K562 (cell line): Measurements from ENCODE around the gene SEC14L2. TPM values are rescaled to one million over a fixed set of nuclear protein-coding genes. Genes with fewer than 3 reads are reported as not detected.

Experiments used
- ATF4 ChIP-seq: fragments of 450-650 bp; formaldehyde crosslinking; IDR thresholded peaks from 2 replicates; pipeline ENCODE4 v1.4.0; 2022; ENCODE audit warnings: mild to moderate bottlenecking, moderate library complexity
- CREB5 ChIP-seq: fragments of 250-450 bp; sonication (Bioruptor Pico); IDR thresholded peaks from 2 replicates; pipeline ENCODE4 v1.5.0; 2020; ENCODE audit warnings: mild to moderate bottlenecking
- CREM ChIP-seq: IDR thresholded peaks from 2 replicates; pipeline ENCODE4 v1.6.1; 2014; ENCODE audit warnings: antibody characterized with exemption, low read depth
- DNMT1 ChIP-seq: fragments of 450-650 bp; IDR thresholded peaks from 2 replicates; pipeline ENCODE4 v1.6.1; 2016; ENCODE audit warnings: antibody characterized with exemption, mild to moderate bottlenecking
- EP300 ChIP-seq: IDR thresholded peaks from 2 replicates; pipeline ENCODE4 v1.6.1; 2012; ENCODE audit warnings: low read length, improper control_type of control experiment
- EP400 ChIP-seq: fragments of 450-650 bp; IDR thresholded peaks from 2 replicates; pipeline ENCODE4 v1.6.1; 2017; ENCODE audit warnings: antibody characterized with exemption, mild to moderate bottlenecking, moderate library complexity
- ERF ChIP-seq: fragments of 450-650 bp; formaldehyde crosslinking; IDR thresholded peaks from 2 replicates; pipeline ENCODE4 v1.4.0; 2020; ENCODE audit warnings: mild to moderate bottlenecking, mixed read lengths
- FOXK1 ChIP-seq: sonication (generic); formaldehyde crosslinking; IDR thresholded peaks from 2 replicates; pipeline ENCODE4 v1.8.0; 2022; ENCODE audit warnings: missing genetic modification reagents, mild to moderate bottlenecking, borderline replicate concordance
- JUNB ChIP-seq: fragments of 450-650 bp; formaldehyde crosslinking; conservative IDR thresholded peaks from 2 replicates; pipeline ENCODE4 v1.4.0; 2020; ENCODE audit warnings: mild to moderate bottlenecking
- NCOA6 ChIP-seq: fragments of 450-650 bp; IDR thresholded peaks from 2 replicates; pipeline ENCODE4 v1.6.1; 2017; ENCODE audit warnings: mild to moderate bottlenecking
- NFYB ChIP-seq: IDR thresholded peaks from 2 replicates; pipeline ENCODE4 v1.6.1; 2011; ENCODE audit warnings: mild to moderate bottlenecking, moderate library complexity; ENCODE audit not compliant: insufficient read length; ENCODE audit errors: extremely low read depth
- NONO ChIP-seq, 2 experiments: fragments of 200-400 bp in 1 of 2; fragments of 450-650 bp in 1 of 2; formaldehyde crosslinking in 1 of 2; IDR thresholded peaks; 2 replicates each; pipeline ENCODE4 v1.6.1; 2017; ENCODE audit warnings: low read depth in 2 of 2, mild to moderate bottlenecking in 2 of 2, moderate library complexity in 2 of 2, low read length in 1 of 2
- NR2C1 ChIP-seq, 2 experiments: fragments of 450-650 bp; IDR thresholded peaks; 2 replicates each; pipeline ENCODE4 v1.6.1; 2017; ENCODE audit warnings: mild to moderate bottlenecking in 2 of 2, antibody characterized with exemption in 1 of 2, inconsistent platforms in 1 of 2, missing compliant biosample characterization in 1 of 2, missing genetic modification characterization in 1 of 2
- PHB2 ChIP-seq: fragments of 450-650 bp; IDR thresholded peaks from 2 replicates; pipeline ENCODE4 v1.6.1; 2017; ENCODE audit warnings: low read depth
- SRSF3 ChIP-seq: fragments of 200-400 bp; formaldehyde crosslinking; IDR thresholded peaks from 2 replicates; pipeline ENCODE4 v1.6.1; 2016; ENCODE audit warnings: mild to moderate bottlenecking, low read length, moderate library complexity; ENCODE audit not compliant: insufficient read depth
- TAF1 ChIP-seq: IDR thresholded peaks from 2 replicates; pipeline ENCODE4 v1.6.1; 2011; ENCODE audit warnings: mild to moderate bottlenecking, low read length, moderate library complexity; ENCODE audit not compliant: insufficient read depth, control insufficient read depth, severe bottlenecking; ENCODE audit errors: extremely low read depth
- ZFP1 ChIP-seq: fragments of 450-650 bp; formaldehyde crosslinking; IDR thresholded peaks from 2 replicates; pipeline ENCODE4 v1.4.0; 2020; ENCODE audit warnings: mild to moderate bottlenecking, mixed read lengths
- ZFP36 ChIP-seq: fragments of 150-350 bp; IDR thresholded peaks from 2 replicates; pipeline ENCODE4 v1.6.1; 2018; ENCODE audit warnings: low read length, low read depth; ENCODE audit not compliant: partially characterized antibody
- ZNF280B ChIP-seq: fragments of 250-450 bp; sonication (Bioruptor Pico); IDR thresholded peaks from 2 replicates; pipeline ENCODE4 v1.5.1; 2021; ENCODE audit warnings: mild to moderate bottlenecking
- ZNF324 ChIP-seq: fragments of 250-450 bp; sonication (Bioruptor Pico); IDR thresholded peaks from 2 replicates; pipeline ENCODE4 v1.4.0; 2020; ENCODE audit warnings: mild to moderate bottlenecking
- ZNF766 ChIP-seq: fragments of 200-800 bp; sonication (Bioruptor generic); conservative IDR thresholded peaks from 2 replicates; pipeline ENCODE4 v1.6.1; 2016; ENCODE audit warnings: missing genetic modification characterization, missing compliant biosample characterization
- ZNF79 ChIP-seq: fragments of 250-450 bp; sonication (Bioruptor Pico); IDR thresholded peaks from 2 replicates; pipeline ENCODE4 v1.4.0; 2020; ENCODE audit warnings: low read depth, mild to moderate bottlenecking, moderate library complexity
- polyA plus RNA-seq, 8 experiments: library from polyadenylated mRNA; depleted of rRNA in 4 of 8; stranded (reverse) in 5 of 8; unstranded in 3 of 8; fragments of >200 nt; fragmentation: Nextera tagmentation in 2 of 8; fragmentation: Illumina TruSeq in 1 of 8; extraction: Ambion mirVana in 2 of 8; extraction: Trizol in 1 of 8; gene quantifications; 2 replicates each; pipeline versions ENCODE4 v1.2.1 to v1.2.3, GENCODE V29; 2011 to 2014; ENCODE audit warnings: inconsistent platforms in 1 of 8, missing spikeins in 1 of 8
- total RNA-seq, 7 experiments: library from RNA; depleted of rRNA in 6 of 7; stranded (reverse); fragments of >200 nt in 6 of 7; fragmentation: Illumina TruSeq in 2 of 7; extraction: Trizol in 2 of 7; gene quantifications; 2 replicates each; pipeline versions ENCODE4 v1.2.1 to v1.2.3, GENCODE V29; 2011 to 2021; ENCODE audit warnings: low replicate concordance in 1 of 7
- TF ChIP-seq, protein P1 (sequence below): fragments of 250-450 bp; sonication (Bioruptor Pico); IDR thresholded peaks from 2 replicates; pipeline ENCODE4 v1.8.0; 2021; ENCODE audit warnings: moderate library complexity, mild to moderate bottlenecking, inconsistent platforms

The SEC14L2 gene
- total and polyA plus RNA-seq, 9 of the 15 experiments (the other 6 are each of a cell fraction or from before 2014, with no cell fraction given): 0.03 to 0.17 (median 0.10) TPM

DNA sequence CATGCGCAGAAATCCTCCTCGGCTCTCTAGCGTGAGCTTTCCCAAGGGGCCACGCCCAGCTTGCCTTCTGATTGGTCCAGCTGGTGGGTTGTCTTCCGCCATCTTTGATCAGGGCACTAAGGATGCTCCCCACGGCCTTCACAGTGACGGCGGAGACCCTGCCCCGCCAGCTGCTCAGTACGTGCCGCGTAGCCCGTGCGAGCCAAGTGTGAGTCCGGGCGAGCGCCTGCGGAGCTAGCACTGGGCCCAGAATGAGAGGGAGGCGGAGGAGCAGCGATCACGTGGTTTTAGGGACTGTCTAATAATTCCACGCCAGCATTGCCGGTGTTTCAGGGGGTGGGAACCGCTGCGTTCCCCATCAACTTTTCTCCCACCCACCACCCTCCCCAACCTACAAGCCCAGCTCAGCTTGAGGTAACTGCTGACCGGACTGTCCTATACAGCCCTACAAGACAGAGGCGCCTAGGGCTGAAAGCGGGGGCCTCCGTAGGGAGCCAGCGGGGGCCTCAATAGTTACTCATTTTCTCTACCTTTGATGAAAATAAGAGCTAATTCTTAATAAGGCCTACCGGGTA, 27.2 kb downstream of the SEC14L2 start (continued):
- TF ChIP-seq NR2C1 (IDR thresholded peaks at IDR 0.05) (peak; percentile 74; the same call in 1 of the 2 replicates), NR2C1 (tag; IDR thresholded peaks at IDR 0.05) (peak; percentile 68), PHB2 (no peak), JUNB (CRISPR knock-in tag) (no peak), FOXK1 (CRISPR knock-in tag) (no peak), ZFP1 (CRISPR knock-in tag) (no peak), CREM (peak; percentile 91), ZNF79 (CRISPR knock-in tag) (no peak), ZFP36 (peak; percentile 27), ATF4 (CRISPR knock-in tag) (no peak), ZNF324 (CRISPR knock-in tag) (no peak), NCOA6 (no peak), NONO (IDR thresholded peaks at IDR 0.05; ENCODE audit: low read depth in 2 of 2, low read length in 1 of 2) (no peak), ZNF280B (CRISPR knock-in tag) (no peak), SRSF3 (no peak), CREB5 (no peak), EP400 (peak; percentile 78), NFYB (peak; percentile 57), ERF (CRISPR knock-in tag) (no peak), EP300 (no peak), ZNF766 (no peak), DNMT1 (no peak), TAF1 (peak; percentile 70)
- TF ChIP-seq, protein P1, sequence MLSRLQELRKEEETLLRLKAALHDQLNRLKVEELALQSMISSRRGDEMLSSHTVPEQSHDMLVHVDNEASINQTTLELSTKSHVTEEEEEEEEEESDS (CRISPR knock-in tag): no peak
